ENCODE data around the gene DLGAP1.

Gene DLGAP1

DNA sequence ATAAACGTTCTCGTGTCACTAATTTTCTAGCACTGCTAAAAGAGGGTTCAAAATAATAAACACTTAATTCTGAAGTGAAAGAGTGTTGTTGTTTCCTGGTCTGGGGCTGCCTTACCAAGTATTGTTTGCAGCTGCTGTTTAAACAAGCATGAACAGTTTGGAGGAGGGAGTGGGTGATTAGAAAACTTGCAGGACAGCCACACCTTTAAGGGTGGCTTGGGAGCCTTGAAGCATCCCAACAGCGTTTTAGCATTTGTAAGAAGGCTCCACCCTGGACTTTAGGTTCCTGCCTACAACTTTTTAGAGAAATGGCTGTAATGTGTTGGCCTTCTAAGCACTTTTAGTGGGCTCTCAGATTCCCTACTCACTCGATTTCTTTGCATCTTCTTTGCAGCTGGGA is 633.6 kb downstream of the DLGAP1 start:
- no peak overlapping the region for H3K27ac ChIP-seq (ENCODE audit: low read depth, low read length, poor library complexity, severe bottlenecking)
- H4K20me1 ChIP-seq (ENCODE audit: insufficient read depth, low read length), result no peaks in the 10 kb centered on the region
- no peaks in the 10 kb centered on the region for H3K9me3 ChIP-seq (ENCODE audit: low read length)
- no peak overlapping the region for H3K4me2 ChIP-seq (ENCODE audit: low read length)
- H3K36me3 ChIP-seq (ENCODE audit: insufficient read depth, low read length), result no peaks in the 10 kb centered on the region; the same call in 1 of the 2 replicates
- H2AFZ ChIP-seq (ENCODE audit: low read length), result no peak overlapping the region
- H3K9me2 ChIP-seq (ENCODE audit: low read depth, low read length), result no peaks in the 10 kb centered on the region
- no peak overlapping the region for H3K4me3 ChIP-seq (ENCODE audit: low read depth, low read length, poor library complexity, severe bottlenecking)
- no peaks in the 10 kb centered on the region for H3K79me2 ChIP-seq (ENCODE audit: insufficient read depth, low read length)
- no peak overlapping the region for H3K9ac ChIP-seq (ENCODE audit: low read length)
- TF ChIP-seq EZH2 (IDR thresholded peaks at IDR 0.05; ENCODE audit: borderline replicate concordance, low read length) (no peak), CTCF (IDR thresholded peaks at IDR 0.05; ENCODE audit: low read length) (no peak)
- no peaks in the 10 kb centered on the region for H3F3A ChIP-seq (ENCODE audit: insufficient read depth, low read length)
- H3K4me1 ChIP-seq (ENCODE audit: insufficient read depth, low read length, severe bottlenecking), result no peaks in the 10 kb centered on the region
- H3K27me3 ChIP-seq (ENCODE audit: insufficient read depth, low read length), result no peaks in the 10 kb centered on the region

- Histone ChIP-seq H3K9ac (ENCODE audit: low read length) (no peak overlapping the region), H3K4me3 (ENCODE audit: low read depth, low read length, poor library complexity, severe bottlenecking) (no peak overlapping the region), H3F3A (ENCODE audit: insufficient read depth, low read length) (no peaks in the 10 kb centered on the region), H3K4me1 (ENCODE audit: insufficient read depth, low read length, severe bottlenecking) (no peaks in the 10 kb centered on the region), H2AFZ (ENCODE audit: low read length) (no peak overlapping the region), H4K20me1 (ENCODE audit: insufficient read depth, low read length) (no peaks in the 10 kb centered on the region), H3K9me3 (ENCODE audit: low read length) (no peaks in the 10 kb centered on the region), H3K4me2 (ENCODE audit: low read length) (no peak overlapping the region), H3K36me3 (ENCODE audit: insufficient read depth, low read length) (no peaks in the 10 kb centered on the region; the same call in 1 of the 2 replicates), H3K9me2 (ENCODE audit: low read depth, low read length) (no peaks in the 10 kb centered on the region), H3K79me2 (ENCODE audit: insufficient read depth, low read length) (no peaks in the 10 kb centered on the region), H3K27ac (ENCODE audit: low read depth, low read length, poor library complexity, severe bottlenecking) (no peak overlapping the region), H3K27me3 (ENCODE audit: insufficient read depth, low read length) (no peaks in the 10 kb centered on the region)
- TF ChIP-seq EZH2 (IDR thresholded peaks at IDR 0.05; ENCODE audit: borderline replicate concordance, low read length) (no peak), CTCF (IDR thresholded peaks at IDR 0.05; ENCODE audit: low read length) (no peak)
Measured at GRCh38 chr18:3819961-3820360, 635.1 kb downstream of the DLGAP1 start.

DNA sequence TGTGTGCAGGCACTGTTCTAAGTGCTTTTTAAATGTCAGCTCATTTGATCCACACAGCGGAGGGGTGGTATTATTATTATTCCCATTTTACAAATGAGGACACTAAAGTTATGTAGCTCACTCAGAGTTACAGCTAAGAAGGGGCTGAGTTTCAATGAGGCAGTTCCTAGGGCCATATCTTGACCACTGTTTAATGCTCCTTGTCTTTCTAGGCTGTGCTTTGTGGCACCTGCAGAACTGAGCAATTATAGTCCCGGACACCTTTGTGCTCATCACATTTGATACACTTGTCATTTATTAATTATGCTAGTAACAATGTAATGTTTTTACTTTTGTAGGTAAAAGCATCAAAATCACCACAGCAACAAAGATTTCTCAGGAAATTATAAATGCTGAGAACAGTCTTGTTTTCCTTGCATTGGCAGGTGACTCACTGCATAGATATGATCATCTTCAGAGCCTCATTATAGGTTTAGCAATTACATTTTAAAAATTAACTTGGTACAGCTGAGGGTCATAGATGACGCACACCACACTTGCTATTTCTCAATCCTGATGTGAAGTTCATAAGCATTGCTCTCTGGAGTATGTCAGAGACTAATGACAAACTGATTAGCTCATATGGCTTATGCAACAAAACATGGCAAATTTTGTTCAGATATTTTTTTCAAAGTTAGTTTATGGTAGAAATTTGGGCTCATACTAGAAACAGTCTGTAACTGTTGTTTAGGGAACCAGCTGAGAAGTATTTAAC is 638.3 kb downstream of the DLGAP1 start:
- no peaks in the 10 kb centered on the region for H3K4me1 ChIP-seq (ENCODE audit: insufficient read depth, low read length, severe bottlenecking)
- no peak overlapping the region for H3K4me2 ChIP-seq (ENCODE audit: low read length)
- H3F3A ChIP-seq (ENCODE audit: insufficient read depth, low read length), result no peaks in the 10 kb centered on the region
- no peaks in the 10 kb centered on the region for H3K9me2 ChIP-seq (ENCODE audit: low read depth, low read length)
- H3K4me3 ChIP-seq (ENCODE audit: low read depth, low read length, poor library complexity, severe bottlenecking), result no peak overlapping the region
- no peaks in the 10 kb centered on the region for H3K36me3 ChIP-seq (ENCODE audit: insufficient read depth, low read length)
- no peak overlapping the region for H2AFZ ChIP-seq (ENCODE audit: low read length)
- no peaks in the 10 kb centered on the region for H4K20me1 ChIP-seq (ENCODE audit: insufficient read depth, low read length)
- no peaks in the 10 kb centered on the region for H3K9me3 ChIP-seq (ENCODE audit: low read length)
- no peak for TF ChIP-seq EZH2 (IDR thresholded peaks at IDR 0.05; ENCODE audit: borderline replicate concordance, low read length)
- no peak for TF ChIP-seq CTCF (IDR thresholded peaks at IDR 0.05; ENCODE audit: low read length)
- no peak overlapping the region for H3K27ac ChIP-seq (ENCODE audit: low read depth, low read length, poor library complexity, severe bottlenecking)
- no peak overlapping the region for H3K9ac ChIP-seq (ENCODE audit: low read length)
- H3K79me2 ChIP-seq (ENCODE audit: insufficient read depth, low read length), result no peaks in the 10 kb centered on the region
- H3K27me3 ChIP-seq (ENCODE audit: insufficient read depth, low read length), result no peaks in the 10 kb centered on the region

Measured in OCI-LY1 (cell line).